Activated naive CD8-positive, alpha-beta T cell (primary cell): ENCODE results near the gene GRM8.

ENCODE experiments used
- H3K27ac Mint-ChIP-seq: one replicate; pipeline ENCODE4 v1.8.0; 2021; ENCODE audit warnings: mixed read lengths
- H3K27me3 Mint-ChIP-seq: one replicate; pipeline ENCODE4 v1.8.0; 2021; ENCODE audit warnings: mixed read lengths
- H3K36me3 Mint-ChIP-seq: one replicate; pipeline ENCODE4 v1.8.0; 2021; ENCODE audit warnings: mixed read lengths
- H3K4me1 Mint-ChIP-seq: one replicate; pipeline ENCODE4 v1.8.0; 2021; ENCODE audit warnings: low read depth, mixed read lengths
- H3K4me3 Mint-ChIP-seq: one replicate; pipeline ENCODE4 v1.8.0; 2021; ENCODE audit warnings: mild to moderate bottlenecking, mixed read lengths
- H3K9me3 Mint-ChIP-seq: one replicate; pipeline ENCODE4 v1.8.0; 2021; ENCODE audit warnings: low read depth, mixed read lengths

Gene GRM8

GRCh38 chr7:126783613-126784012 is 469.1 kb downstream of the GRM8 start:
- Mint-ChIP-seq H3K4me3 (no peak overlapping the region), H3K9me3 (no peaks in the 10 kb centered on the region), H3K27ac (no peak overlapping the region), H3K4me1 (no peaks in the 10 kb centered on the region), H3K36me3 (no peaks in the 10 kb centered on the region), H3K27me3 (peaks cover 7% of the 10 kb centered on the region)

- Mint-ChIP-seq H3K9me3 (no peaks in the 10 kb centered on the region), H3K4me1 (no peaks in the 10 kb centered on the region), H3K27ac (no peak overlapping the region), H3K27me3 (peaks cover 4% of the 10 kb centered on the region), H3K36me3 (no peaks in the 10 kb centered on the region), H3K4me3 (no peak overlapping the region)
These were observed 471.7 kb downstream of the GRM8 start for GRCh38 chr7:126780993-126781392.

GRCh38 chr7:126778101-126778500 is 474.6 kb downstream of the GRM8 start:
- H3K4me1 Mint-ChIP-seq = no peaks in the 10 kb centered on the region
- H3K9me3 Mint-ChIP-seq = no peaks in the 10 kb centered on the region
- no peak overlapping the region for H3K4me3 Mint-ChIP-seq
- no peak overlapping the region for H3K27ac Mint-ChIP-seq
- H3K36me3 Mint-ChIP-seq = no peaks in the 10 kb centered on the region
- peaks cover 6% of the 10 kb centered on the region for H3K27me3 Mint-ChIP-seq

GRCh38 chr7:126776498-126776897 is 476.2 kb downstream of the GRM8 start:
- Mint-ChIP-seq H3K27me3 (peaks cover 6% of the 10 kb centered on the region), H3K4me3 (no peak overlapping the region), H3K27ac (no peak overlapping the region), H3K4me1 (no peaks in the 10 kb centered on the region), H3K36me3 (no peaks in the 10 kb centered on the region), H3K9me3 (no peaks in the 10 kb centered on the region)

GRCh38 chr7:126774077-126774476 is 478.7 kb downstream of the GRM8 start:
- H3K4me3 Mint-ChIP-seq = no peak overlapping the region
- no peak overlapping the region for H3K27ac Mint-ChIP-seq
- no peaks in the 10 kb centered on the region for H3K4me1 Mint-ChIP-seq

GRCh38 chr7:126768836-126769235 is 483.9 kb downstream of the GRM8 start:
- Mint-ChIP-seq H3K4me1 (no peaks in the 10 kb centered on the region), H3K27me3 (peaks cover 4% of the 10 kb centered on the region), H3K4me3 (no peak overlapping the region), H3K36me3 (no peaks in the 10 kb centered on the region), H3K27ac (no peak overlapping the region), H3K9me3 (no peaks in the 10 kb centered on the region)

More at GRCh38 chr7:126774077-126774476, 478.7 kb downstream of the GRM8 start:
- Mint-ChIP-seq H3K36me3 (no peaks in the 10 kb centered on the region), H3K27me3 (peaks cover 6% of the 10 kb centered on the region), H3K9me3 (no peaks in the 10 kb centered on the region)

- Mint-ChIP-seq H3K27me3 (peaks cover 3% of the 10 kb centered on the region), H3K4me3 (no peak overlapping the region), H3K27ac (no peak overlapping the region), H3K36me3 (no peaks in the 10 kb centered on the region), H3K9me3 (no peaks in the 10 kb centered on the region), H3K4me1 (no peaks in the 10 kb centered on the region)
These were observed 491.7 kb downstream of the GRM8 start for GRCh38 chr7:126760914-126761577.

- Mint-ChIP-seq H3K36me3 (no peaks in the 10 kb centered on the region), H3K27ac (no peak overlapping the region), H3K9me3 (no peaks in the 10 kb centered on the region), H3K4me1 (no peaks in the 10 kb centered on the region), H3K4me3 (no peak overlapping the region), H3K27me3 (peaks cover 3% of the 10 kb centered on the region)
These were observed 497.4 kb downstream of the GRM8 start for GRCh38 chr7:126755381-126755780.

GRCh38 chr7:126750207-126750911 is 502.4 kb downstream of the GRM8 start:
- Mint-ChIP-seq H3K27me3 (peaks cover 1% of the 10 kb centered on the region), H3K4me1 (no peaks in the 10 kb centered on the region), H3K36me3 (no peaks in the 10 kb centered on the region), H3K4me3 (no peak overlapping the region), H3K27ac (no peak overlapping the region), H3K9me3 (no peaks in the 10 kb centered on the region)

- Mint-ChIP-seq H3K4me1 (no peaks in the 10 kb centered on the region), H3K4me3 (no peak overlapping the region), H3K27ac (no peak overlapping the region), H3K27me3 (no peaks in the 10 kb centered on the region), H3K9me3 (no peaks in the 10 kb centered on the region), H3K36me3 (no peaks in the 10 kb centered on the region)
These were observed 523.8 kb downstream of the GRM8 start for GRCh38 chr7:126728967-126729366.

GRCh38 chr7:126727930-126728391 is 524.8 kb downstream of the GRM8 start:
- Mint-ChIP-seq H3K4me3 (no peak overlapping the region), H3K36me3 (no peaks in the 10 kb centered on the region), H3K4me1 (no peaks in the 10 kb centered on the region), H3K9me3 (no peaks in the 10 kb centered on the region), H3K27ac (no peak overlapping the region), H3K27me3 (no peaks in the 10 kb centered on the region)

- Mint-ChIP-seq H3K27me3 (peaks cover 3% of the 10 kb centered on the region), H3K4me1 (no peaks in the 10 kb centered on the region), H3K9me3 (no peaks in the 10 kb centered on the region), H3K36me3 (no peaks in the 10 kb centered on the region), H3K4me3 (no peak overlapping the region), H3K27ac (no peak overlapping the region)
These were observed 528.7 kb downstream of the GRM8 start for GRCh38 chr7:126723966-126724544.

- Mint-ChIP-seq H3K27ac (no peak overlapping the region), H3K27me3 (peaks cover 3% of the 10 kb centered on the region), H3K9me3 (no peaks in the 10 kb centered on the region), H3K36me3 (no peaks in the 10 kb centered on the region), H3K4me1 (no peaks in the 10 kb centered on the region), H3K4me3 (no peak overlapping the region)
These were observed 532.5 kb downstream of the GRM8 start for GRCh38 chr7:126720232-126720631.

GRCh38 chr7:126718419-126718818 is 534.3 kb downstream of the GRM8 start:
- Mint-ChIP-seq H3K27ac (no peak overlapping the region), H3K4me1 (no peaks in the 10 kb centered on the region), H3K4me3 (no peak overlapping the region), H3K9me3 (no peaks in the 10 kb centered on the region), H3K27me3 (peaks cover 3% of the 10 kb centered on the region), H3K36me3 (no peaks in the 10 kb centered on the region)

- Mint-ChIP-seq H3K4me1 (no peaks in the 10 kb centered on the region), H3K27me3 (no peaks in the 10 kb centered on the region), H3K9me3 (no peaks in the 10 kb centered on the region), H3K4me3 (no peak overlapping the region), H3K27ac (no peak overlapping the region), H3K36me3 (no peaks in the 10 kb centered on the region)
These were observed 536.4 kb downstream of the GRM8 start for GRCh38 chr7:126716321-126716720.
